B cell (primary cell): ENCODE measurements around the gene CPXM1.

Source experiments
- CTCF ChIP-seq: fragments of 200-600 bp; IDR thresholded peaks from one replicate; pipeline ENCODE4 v1.8.0; 2022; ENCODE audit warnings: antibody characterized with exemption, mild to moderate bottlenecking
- EZH2 ChIP-seq: IDR thresholded peaks from 2 replicates; pipeline ENCODE4 v1.6.1; 2012; ENCODE audit warnings: borderline replicate concordance, low read depth, mild to moderate bottlenecking, moderate library complexity, low read length; ENCODE audit not compliant: insufficient read depth, poor library complexity, severe bottlenecking

GRCh38 chr20:2846698-2847097 lies 46.3 kb upstream of the CPXM1 start:
- no peak for TF ChIP-seq CTCF
- no peak for TF ChIP-seq EZH2
